GM12801 (cell line): ENCODE measurements around the gene NEURL1.

Experiments
- TF ChIP-seq, protein P1 (sequence below): IDR thresholded peaks from one replicate; pipeline ENCODE4 v1.5.1; 2011; ENCODE audit warnings: control low read depth; ENCODE audit not compliant: insufficient read length; ENCODE audit errors: extremely low read depth

The NEURL1 gene

DNA sequence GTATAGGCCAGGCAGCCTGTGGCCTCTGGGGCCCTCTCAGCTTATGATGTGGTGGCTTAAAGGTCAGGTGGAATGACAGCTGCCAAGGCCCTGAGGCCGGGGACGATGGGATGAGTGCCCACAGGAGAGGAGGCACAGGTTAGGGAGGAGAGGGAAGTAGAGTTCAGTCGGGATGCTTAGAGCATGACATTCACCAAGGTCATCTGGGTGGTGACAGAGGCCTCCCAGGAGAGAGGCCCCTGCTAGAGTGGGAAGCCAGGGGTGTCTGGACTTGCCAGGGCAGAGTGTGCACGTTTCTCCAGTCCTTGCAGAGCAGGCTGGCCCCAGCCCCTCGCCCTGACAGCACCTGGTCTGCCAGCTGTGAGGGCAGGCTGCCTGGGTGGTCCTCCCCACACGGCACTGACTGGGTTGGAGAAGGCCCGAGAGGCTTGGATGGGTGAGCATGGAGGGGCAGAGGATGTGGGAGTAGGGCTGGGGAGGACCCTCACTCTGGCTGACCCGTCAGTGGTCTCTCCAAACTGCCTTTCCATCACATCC, 36.3 kb upstream of the NEURL1 start:
- TF ChIP-seq, protein P1, sequence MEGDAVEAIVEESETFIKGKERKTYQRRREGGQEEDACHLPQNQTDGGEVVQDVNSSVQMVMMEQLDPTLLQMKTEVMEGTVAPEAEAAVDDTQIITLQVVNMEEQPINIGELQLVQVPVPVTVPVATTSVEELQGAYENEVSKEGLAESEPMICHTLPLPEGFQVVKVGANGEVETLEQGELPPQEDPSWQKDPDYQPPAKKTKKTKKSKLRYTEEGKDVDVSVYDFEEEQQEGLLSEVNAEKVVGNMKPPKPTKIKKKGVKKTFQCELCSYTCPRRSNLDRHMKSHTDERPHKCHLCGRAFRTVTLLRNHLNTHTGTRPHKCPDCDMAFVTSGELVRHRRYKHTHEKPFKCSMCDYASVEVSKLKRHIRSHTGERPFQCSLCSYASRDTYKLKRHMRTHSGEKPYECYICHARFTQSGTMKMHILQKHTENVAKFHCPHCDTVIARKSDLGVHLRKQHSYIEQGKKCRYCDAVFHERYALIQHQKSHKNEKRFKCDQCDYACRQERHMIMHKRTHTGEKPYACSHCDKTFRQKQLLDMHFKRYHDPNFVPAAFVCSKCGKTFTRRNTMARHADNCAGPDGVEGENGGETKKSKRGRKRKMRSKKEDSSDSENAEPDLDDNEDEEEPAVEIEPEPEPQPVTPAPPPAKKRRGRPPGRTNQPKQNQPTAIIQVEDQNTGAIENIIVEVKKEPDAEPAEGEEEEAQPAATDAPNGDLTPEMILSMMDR = no peak

DNA sequence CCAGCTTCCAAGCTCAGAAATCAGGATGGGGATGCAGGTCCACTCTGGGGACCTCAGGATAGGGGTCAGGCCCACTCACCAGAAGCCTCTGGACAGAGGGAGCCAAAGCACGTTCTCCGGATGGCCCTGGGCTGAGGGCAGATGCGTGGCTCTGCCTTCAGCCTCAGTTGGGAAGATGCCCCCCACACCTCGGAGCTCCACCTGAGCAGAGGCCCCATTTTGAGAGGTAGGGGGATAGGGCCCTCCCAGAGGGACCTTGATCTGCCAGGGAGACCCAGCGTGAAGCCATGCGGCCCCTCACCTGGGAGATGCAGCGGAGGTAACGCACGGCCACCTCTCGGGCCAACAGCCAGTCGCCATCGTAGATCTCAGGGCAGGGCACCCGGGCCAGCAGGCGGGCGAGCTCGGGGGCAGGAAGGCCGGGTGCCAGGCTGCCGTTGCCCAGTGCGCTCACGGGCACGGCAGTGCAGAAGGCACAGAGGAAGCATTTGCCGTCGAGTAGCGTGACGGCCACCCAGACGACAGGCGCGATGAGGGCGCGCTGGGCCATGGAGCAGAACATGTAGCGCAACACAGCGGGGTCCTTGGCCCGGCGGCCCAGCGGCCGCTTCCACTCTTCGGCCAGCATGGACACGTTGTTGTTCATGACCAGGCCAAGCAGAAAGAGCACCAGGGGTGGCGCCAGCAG, 35.5 kb upstream of the NEURL1 start:
- TF ChIP-seq, protein P1 = no peak

DNA sequence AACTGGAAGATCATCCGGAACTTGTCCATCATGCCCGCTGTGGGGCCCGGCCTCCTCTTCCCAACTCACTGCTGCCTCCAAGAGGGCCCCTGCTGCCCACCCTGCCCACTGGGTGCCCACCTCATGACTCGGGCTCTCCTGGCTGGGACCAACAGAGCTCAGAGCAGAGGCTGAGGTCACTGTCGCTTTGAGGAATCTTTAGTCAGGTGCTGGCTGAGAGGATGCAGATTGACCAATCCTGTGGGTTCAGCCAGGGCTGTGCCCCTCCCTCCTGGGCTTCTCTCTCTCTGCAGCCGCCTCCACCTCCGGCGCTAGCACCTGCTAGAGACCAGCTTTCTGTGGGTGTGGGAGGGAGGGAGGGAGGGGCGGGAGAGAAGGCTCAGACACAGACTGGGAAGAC, 34.8 kb upstream of the NEURL1 start, which contains the start of gene CALHM1:
CALHM1 (minus strand) TSS at position 181 of the 400 bp plus-strand sequence; CDS start at position 32, 149 bp downstream.
- TF ChIP-seq, protein P1 = no peak

DNA sequence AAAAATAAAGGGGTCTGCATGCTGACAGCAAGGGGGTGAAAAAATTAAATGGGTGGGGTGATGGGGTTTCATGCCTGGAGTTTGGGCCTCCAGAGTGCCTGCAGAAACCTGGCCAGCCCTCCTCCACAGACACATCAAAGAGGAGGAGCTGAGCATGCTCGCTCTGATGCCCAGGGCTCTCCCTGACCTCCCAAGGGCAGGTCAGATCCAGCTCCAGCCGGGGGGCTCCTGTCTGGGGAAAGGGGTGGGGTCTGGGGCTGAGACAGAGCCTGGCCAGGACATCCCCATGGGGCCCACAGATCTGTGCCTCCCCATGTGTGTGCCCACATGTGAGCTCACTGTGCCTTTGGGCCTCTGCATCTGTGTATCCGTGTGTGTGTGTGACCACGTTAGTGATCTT, 33.9 kb upstream of the NEURL1 start:
- TF ChIP-seq, protein P1 = no peak

DNA sequence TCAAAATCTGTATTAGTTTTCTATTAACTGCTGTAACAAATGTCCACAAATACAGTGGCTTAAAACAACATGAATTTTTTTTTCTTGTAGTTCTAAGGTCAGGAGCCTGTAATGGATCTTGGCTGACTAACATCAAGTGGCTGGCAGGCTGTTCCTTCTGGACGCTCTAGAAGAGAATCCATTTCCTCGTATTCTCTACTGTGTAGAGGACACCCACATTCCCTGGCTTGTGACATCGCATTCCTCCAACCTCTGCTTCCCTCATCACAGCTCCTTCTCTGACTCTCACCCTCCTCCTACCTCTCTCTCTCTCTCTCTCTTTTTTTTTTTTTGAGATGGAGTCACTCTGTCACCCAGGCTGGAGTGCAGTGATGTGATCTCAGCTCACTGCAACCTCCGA, 30.0 kb upstream of the NEURL1 start:
- TF ChIP-seq, protein P1 = no peak

DNA sequence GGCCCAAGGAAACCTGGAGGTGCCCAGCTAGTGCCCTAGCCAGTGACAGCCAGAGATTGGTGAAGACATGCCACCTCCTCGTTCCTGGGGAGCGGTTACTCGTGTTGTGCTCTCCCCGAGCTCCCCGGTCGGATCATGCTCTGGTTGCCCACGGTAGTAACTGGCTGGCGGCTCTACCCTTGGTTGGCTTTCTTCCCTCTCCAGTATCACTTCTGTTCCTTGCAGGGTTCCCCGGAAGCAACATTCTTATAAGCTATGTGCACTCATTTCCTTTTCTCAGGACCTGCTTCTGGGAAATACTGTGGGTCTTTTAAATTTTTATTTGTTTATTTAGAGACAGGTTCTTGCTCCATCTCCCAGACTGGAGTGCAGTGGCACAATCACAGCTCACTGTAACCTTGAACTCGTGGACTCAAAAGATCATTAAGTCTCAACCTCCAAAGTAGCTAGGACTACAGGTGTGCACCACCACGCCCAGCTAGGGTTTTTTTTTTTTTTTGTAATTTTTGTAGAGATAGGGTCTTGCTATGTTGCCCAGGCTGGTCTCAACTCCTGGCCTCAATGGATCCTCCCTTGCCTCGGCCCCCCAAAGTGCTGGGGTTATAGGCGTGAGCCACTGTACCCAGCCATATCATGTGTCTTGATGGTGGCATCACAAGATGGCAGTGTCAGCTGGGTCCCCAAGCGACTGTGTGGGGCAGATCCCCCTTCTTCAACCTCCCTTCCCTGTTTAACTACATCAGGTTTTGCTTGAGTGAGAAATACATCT, 27.9 kb upstream of the NEURL1 start:
- TF ChIP-seq, protein P1 = no peak

DNA sequence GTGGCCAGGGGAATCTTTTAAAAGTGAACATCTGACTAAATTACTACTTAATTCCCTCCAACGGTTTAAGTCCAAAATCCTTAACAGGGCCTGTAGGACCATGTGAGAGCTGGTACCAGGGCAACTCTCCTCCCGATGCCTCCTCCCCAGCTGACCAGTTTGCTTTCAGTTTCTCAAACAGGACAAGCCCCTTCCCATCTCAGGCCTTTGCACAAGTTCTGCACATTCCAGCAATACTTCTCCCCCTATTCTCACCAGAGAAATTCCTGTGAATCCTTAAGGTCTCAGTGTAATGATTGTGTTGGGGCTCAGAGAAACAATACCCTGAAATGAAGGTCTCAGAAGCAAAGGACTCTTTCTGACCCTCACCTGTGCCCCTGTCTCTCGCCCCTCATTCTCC, 26.8 kb upstream of the NEURL1 start:
- TF ChIP-seq, protein P1 = no peak
